Uterus (tissue), 2 donors: ENCODE measurements around the gene EEFSEC.

Experiments
- CTCF ChIP-seq, 4 experiments: fragments of 200-600 bp in 2 of 4; fragments of 450-650 bp in 2 of 4; sonication (generic) in 2 of 4; IDR thresholded peaks; one replicate each; pipeline ENCODE4 v1.5.1; 2016 to 2019; ENCODE audit warnings: antibody characterized with exemption in 4 of 4, mild to moderate bottlenecking in 2 of 4, moderate library complexity in 1 of 4
- POLR2A ChIP-seq, 2 donors: fragments of 450-650 bp; IDR thresholded peaks; one replicate each; pipeline ENCODE4 v1.6.1; 2016; ENCODE audit warnings: antibody characterized with exemption in 2 of 2, mild to moderate bottlenecking in 1 of 2, moderate library complexity in 1 of 2

DNA sequence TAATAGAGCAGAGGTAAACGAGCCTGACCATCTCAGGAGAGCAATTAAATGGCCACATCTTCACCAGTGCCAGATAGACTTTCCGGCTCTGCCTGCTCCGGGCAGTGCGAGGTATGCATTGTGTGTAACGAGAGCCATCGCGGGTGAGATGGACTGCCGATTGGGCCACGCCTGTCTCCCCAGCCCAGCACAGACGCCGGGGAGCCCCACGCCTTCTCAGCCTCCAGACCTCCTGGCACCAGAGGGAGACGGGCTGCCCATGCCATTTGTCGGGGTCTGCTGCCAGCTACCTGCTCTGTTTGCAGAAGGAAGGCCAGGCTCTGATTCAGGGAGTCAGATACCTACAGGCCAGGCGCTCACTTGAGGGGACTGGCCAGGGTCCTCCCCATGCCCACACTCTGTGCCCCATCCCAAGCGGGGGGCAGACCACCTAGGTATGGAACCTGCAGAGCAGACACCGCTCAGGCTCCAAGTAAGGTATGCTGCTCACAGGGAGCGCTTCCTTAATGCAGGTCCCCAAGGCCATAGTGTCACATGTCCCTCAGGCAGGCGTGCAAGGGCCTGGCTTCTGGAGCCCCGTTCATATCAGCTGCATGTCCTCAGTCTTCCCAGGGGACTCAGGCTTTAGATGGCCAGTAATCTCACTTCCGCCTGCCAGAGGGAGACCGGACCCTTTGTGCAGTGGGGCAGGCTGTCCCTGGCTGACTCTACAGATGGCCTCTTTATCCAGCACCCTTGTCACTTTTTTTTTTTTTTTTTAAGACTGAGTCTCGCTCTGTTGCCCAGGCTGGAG lies 251.2 kb downstream of the EEFSEC start:
- TF ChIP-seq CTCF (IDR thresholded peaks at IDR 0.05): no peak
- no peak for TF ChIP-seq POLR2A (IDR thresholded peaks at IDR 0.05)
